OCI-LY3 (cell line): ENCODE measurements around the gene TTC17.

Experiments
- CTCF ChIP-seq: fragments of 200-600, 300-600 bp; sonication (generic); IDR thresholded peaks from 2 replicates; pipeline ENCODE4 v1.5.1; 2014; ENCODE audit warnings: antibody characterized with exemption, low read length, low read depth
- EZH2phosphoT487 ChIP-seq: fragments of 200-600 bp; shearing (Covaris generic); IDR thresholded peaks from 2 replicates; pipeline ENCODE4 v1.6.1; 2018; ENCODE audit warnings: antibody characterized with exemption, mixed run types, low read depth

DNA sequence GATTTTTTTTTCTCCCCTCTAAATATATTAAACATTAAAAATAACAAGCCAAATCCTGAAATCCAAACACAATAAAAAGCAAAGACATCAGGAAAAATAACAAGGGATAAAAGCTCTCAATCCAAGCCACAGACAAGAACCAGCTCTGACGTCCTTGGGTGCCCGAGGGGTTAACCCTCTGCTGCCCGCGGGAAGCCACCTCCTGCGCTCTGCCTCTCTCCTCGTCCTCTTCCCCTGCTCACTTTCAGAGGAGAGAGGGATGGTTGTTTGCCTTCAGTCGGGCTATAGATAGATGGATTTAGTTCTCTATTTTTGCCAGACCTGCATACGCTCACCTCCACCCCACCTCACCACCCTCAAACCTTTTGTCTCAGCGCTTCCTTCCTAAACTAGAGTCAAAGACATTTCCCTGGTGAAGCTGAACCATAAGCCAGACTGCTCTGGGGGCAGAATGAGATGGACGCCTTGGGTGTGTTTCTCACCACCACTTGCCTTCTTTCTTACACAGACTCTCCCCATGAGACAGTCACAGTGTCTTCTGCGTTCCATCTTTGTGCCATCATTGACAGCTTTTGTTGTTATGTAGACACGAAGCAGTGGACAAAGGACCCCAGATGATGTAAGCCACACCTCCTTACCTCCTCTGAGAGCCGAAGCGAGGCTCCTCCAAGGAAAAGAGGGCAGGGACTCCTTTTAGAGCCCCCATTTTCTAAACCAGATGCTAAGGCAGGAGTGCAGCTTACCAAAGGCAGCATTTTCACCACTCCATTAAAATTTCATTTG lies 179.3 kb downstream of the TTC17 start:
- TF ChIP-seq CTCF (no peak), EZH2phosphoT487 (no peak)
